PC-9 (cell line): ENCODE data around the gene IRX4. TPM values are rescaled to one million over a fixed set of nuclear protein-coding genes. Genes with fewer than 3 reads are reported as not detected.

Experiments
- BruUV-seq: library from RNA; stranded (reverse); fragments of 400-500 nt; replicated peaks from 2 replicates; lab custom pipeline; 2021; lab: Mats Ljungman, UMichigan
- CTCF ChIA-PET: fragments of 300-600 bp; sonication (Branson Sonifier 250); formaldehyde crosslinking; loops from one replicate; lab custom pipeline; 2022; ENCODE audit warnings: antibody characterized with exemption; lab: Charles Lee
- POLR2A ChIA-PET: fragments of 300-600 bp; sonication (Branson Sonifier 250); formaldehyde crosslinking; loops from one replicate; lab custom pipeline; 2022; ENCODE audit warnings: antibody characterized with exemption; ENCODE audit not compliant: unreplicated experiment; lab: Charles Lee
- DNase-seq, 2 experiments: peaks; one replicate each; pipeline versions ENCODE4 v3.0.0 to v3.0.0-alpha.2; 2015 to 2022; ENCODE audit warnings: mixed read lengths in 1 of 2
- H2AFZ ChIP-seq: fragments of 200-600 bp; sonication (generic); 2 replicates; pipeline ENCODE4 v1.8.1; 2017; ENCODE audit warnings: antibody characterized with exemption
- H3F3A ChIP-seq: fragments of 200-600 bp; sonication (generic); 2 replicates; pipeline ENCODE4 v1.8.1; 2017; ENCODE audit warnings: antibody characterized with exemption, mild to moderate bottlenecking, low read depth; ENCODE audit not compliant: insufficient read depth
- H3K27ac ChIP-seq: fragments of 200-600 bp; sonication (generic); 2 replicates; pipeline ENCODE4 v1.6.1; 2016; ENCODE audit warnings: mixed run types
- H3K27me3 ChIP-seq: fragments of 200-600 bp; sonication (generic); 2 replicates; pipeline ENCODE4 v1.6.1; 2016; ENCODE audit warnings: low read depth, mixed run types; ENCODE audit not compliant: insufficient read depth
- H3K36me3 ChIP-seq: fragments of 200-600 bp; sonication (generic); 2 replicates; pipeline ENCODE4 v1.6.1; 2016; ENCODE audit warnings: low read depth, mixed run types
- H3K4me1 ChIP-seq: fragments of 200-600 bp; sonication (generic); replicated peaks from 2 replicates; pipeline ENCODE4 v1.6.1; 2016; ENCODE audit warnings: mixed run types; ENCODE audit not compliant: insufficient read depth
- H3K4me2 ChIP-seq: fragments of 200-600 bp; sonication (generic); 2 replicates; pipeline ENCODE4 v1.6.1; 2017; ENCODE audit warnings: mixed run types
- H3K4me3 ChIP-seq: fragments of 200-600 bp; sonication (generic); 2 replicates; pipeline ENCODE4 v1.6.1; 2016; ENCODE audit warnings: mixed run types
- H3K79me2 ChIP-seq: fragments of 200-600 bp; sonication (generic); 2 replicates; pipeline ENCODE4 v1.6.1; 2017; ENCODE audit warnings: low read depth, mixed run types
- H3K9me2 ChIP-seq: fragments of 200-600 bp; sonication (generic); 2 replicates; pipeline ENCODE4 v1.8.1; 2017; ENCODE audit warnings: mild to moderate bottlenecking; ENCODE audit not compliant: insufficient read depth
- H3K9me3 ChIP-seq: fragments of 200-600 bp; sonication (generic); 2 replicates; pipeline ENCODE4 v1.8.1; 2016; ENCODE audit warnings: low read depth; ENCODE audit not compliant: insufficient read depth
- H4K20me1 ChIP-seq: fragments of 200-600 bp; sonication (generic); 2 replicates; pipeline ENCODE4 v1.8.1; 2017; ENCODE audit not compliant: insufficient read depth
- CTCF ChIP-seq: fragments of 200-600 bp; sonication (generic); conservative IDR thresholded peaks from 2 replicates; pipeline ENCODE4 v1.6.1; 2017; ENCODE audit warnings: mixed run types, antibody characterized with exemption, mild to moderate bottlenecking, moderate library complexity
- EZH2 ChIP-seq: fragments of 200-600 bp; sonication (generic); IDR thresholded peaks from 2 replicates; pipeline ENCODE4 v1.8.0; 2017; ENCODE audit warnings: antibody characterized with exemption, low read depth
- intact Hi-C: fragments of 100-400 bp; cut with micrococcal nuclease; formaldehyde crosslinking; loops from one replicate; pipeline ENCODE4 v1.10.0; 2022; ENCODE audit not compliant: unreplicated experiment
- total RNA-seq: library from RNA; stranded (reverse); gene quantifications from 2 replicates; pipeline ENCODE4 v1.2.3, GENCODE V29; 2021

Gene IRX4
- total RNA-seq, 1 experiment from 2014 or later, result not detected

- no TSS peak for BruUV-seq
- H4K20me1 ChIP-seq, result peaks cover 3% of the 10 kb centered on the region; the same call in 1 of the 2 replicates
- H3K79me2 ChIP-seq, result no peaks in the 10 kb centered on the region
- no peak overlapping the region for H3K27ac ChIP-seq
- H3K27me3 ChIP-seq, result peaks cover 89% of the 10 kb centered on the region
- no peaks in the 10 kb centered on the region for H3K36me3 ChIP-seq
- no peaks in the 10 kb centered on the region for H3K4me1 ChIP-seq
- no peaks in the 10 kb centered on the region; the same call in 1 of the 2 replicates for H3K9me3 ChIP-seq
- H3K4me3 ChIP-seq, result no peak overlapping the region
- TF ChIP-seq CTCF (no peak), EZH2 (no peak)
- no peaks in the 10 kb centered on the region for H3F3A ChIP-seq
- DNase-seq, result no peak
- no peak overlapping the region for H3K4me2 ChIP-seq
- intact Hi-C loops, result no loop called here
- H2AFZ ChIP-seq, result no peak overlapping the region
- CTCF ChIA-PET, result no interaction called here
- POLR2A ChIA-PET, result no interaction called here
- no peaks in the 10 kb centered on the region for H3K9me2 ChIP-seq
Observed at GRCh38 chr5:1867815-1868143, 14.9 kb downstream of the IRX4 start.

GRCh38 chr5:1867114-1867814 lies 15.5 kb downstream of the IRX4 start:
- BruUV-seq, result no TSS peak
- CTCF ChIA-PET, result no interaction called here
- Histone ChIP-seq H3K9me3 (no peaks in the 10 kb centered on the region; the same call in 1 of the 2 replicates), H3K36me3 (no peaks in the 10 kb centered on the region), H4K20me1 (peaks cover 3% of the 10 kb centered on the region; the same call in 1 of the 2 replicates), H3K27me3 (peaks cover 89% of the 10 kb centered on the region), H3K27ac (no peak overlapping the region), H3K4me2 (no peak overlapping the region), H3K4me3 (no peak overlapping the region), H3K9me2 (no peaks in the 10 kb centered on the region), H3K4me1 (no peaks in the 10 kb centered on the region), H2AFZ (no peak overlapping the region), H3F3A (no peaks in the 10 kb centered on the region), H3K79me2 (no peaks in the 10 kb centered on the region)
- DNase-seq, result no peak
- intact Hi-C loops, result no loop called here
- no peak for TF ChIP-seq CTCF
- no peak for TF ChIP-seq EZH2
- POLR2A ChIA-PET, result no interaction called here

- Histone ChIP-seq H3K9me2 (no peaks in the 10 kb centered on the region), H3K4me1 (no peaks in the 10 kb centered on the region), H3K79me2 (no peaks in the 10 kb centered on the region), H3K27me3 (peaks cover 89% of the 10 kb centered on the region), H3K4me3 (no peak overlapping the region), H3K36me3 (no peaks in the 10 kb centered on the region), H3K4me2 (no peak overlapping the region), H3K27ac (no peak overlapping the region), H2AFZ (no peak overlapping the region), H3K9me3 (no peaks in the 10 kb centered on the region; the same call in 1 of the 2 replicates), H4K20me1 (peaks cover 3% of the 10 kb centered on the region; the same call in 1 of the 2 replicates), H3F3A (no peaks in the 10 kb centered on the region)
- ChIA-PET CTCF (no interaction called here), POLR2A (no interaction called here)
- TF ChIP-seq EZH2, result peak; percentile 93
- no peak for TF ChIP-seq CTCF
- no TSS peak for BruUV-seq
- intact Hi-C loops, result no loop called here
- DNase-seq, result no peak
Observed at GRCh38 chr5:1865948-1866347, 16.8 kb downstream of the IRX4 start.
